ENCODE data around the gene CAP1.
A peak's percentile ranks its signal among the peaks of the same experiment; 100 is the strongest.

Gene CAP1

DNA sequence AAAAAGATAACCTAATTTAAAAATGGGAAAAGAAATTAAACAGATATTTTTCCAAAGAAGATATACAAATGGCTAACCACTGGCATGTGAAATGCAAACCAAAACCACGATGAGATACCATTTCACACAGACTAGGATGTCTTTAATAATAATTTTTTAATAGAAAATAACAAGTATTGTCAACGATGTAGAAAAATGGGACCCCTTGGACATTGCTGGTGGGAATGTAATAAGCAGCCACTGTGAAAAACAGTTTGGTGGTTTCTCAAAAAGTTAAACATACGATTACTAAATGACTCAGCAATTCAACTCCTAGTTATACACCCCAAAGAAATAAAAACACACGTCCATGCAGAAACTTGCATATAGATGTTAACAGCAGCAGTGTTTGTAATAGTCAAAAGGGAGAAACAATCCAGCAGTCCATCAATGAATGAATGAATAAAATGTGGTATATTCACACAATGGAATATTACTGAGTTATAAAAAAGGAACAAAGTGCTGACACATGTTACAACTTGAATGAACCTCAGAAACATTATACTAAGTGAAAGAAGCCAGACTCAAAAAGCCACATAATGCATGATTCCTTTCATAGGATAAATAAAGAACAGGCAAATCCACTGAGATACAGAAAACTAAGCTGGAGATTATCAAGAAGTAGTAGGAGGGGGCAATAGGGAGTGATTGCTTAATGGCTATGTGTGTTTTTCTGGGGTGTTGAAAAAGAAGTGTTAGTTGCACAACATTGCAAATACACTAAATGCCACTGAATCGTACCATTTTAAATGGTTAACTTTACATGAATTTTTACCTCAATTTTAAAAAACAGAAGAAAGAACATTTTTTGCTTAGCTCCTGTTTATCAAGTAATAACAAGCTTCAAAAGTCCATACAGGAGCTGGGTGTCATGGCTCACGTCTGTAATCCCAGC is 52.4 kb downstream of the CAP1 start:
- Mint-ChIP-seq H3K4me1 (peaks cover 26% of the 10 kb centered on the region), H3K27ac (no peak overlapping the region), H3K4me3 (no peak overlapping the region), H3K36me3 (peaks cover 40% of the 10 kb centered on the region), H3K9me3 (peaks cover 2% of the 10 kb centered on the region), H3K27me3 (no peaks in the 10 kb centered on the region)
- no peak for ATAC-seq

- no peak for ATAC-seq
- Mint-ChIP-seq H3K9me3 (peaks cover 2% of the 10 kb centered on the region), H3K27me3 (no peaks in the 10 kb centered on the region), H3K4me1 (peaks cover 26% of the 10 kb centered on the region), H3K36me3 (peaks cover 26% of the 10 kb centered on the region), H3K27ac (peak overlapping the region; percentile 89), H3K4me3 (no peak overlapping the region)
Observed at GRCh38 chr1:40094466-40095110, 54.1 kb downstream of the CAP1 start.

DNA sequence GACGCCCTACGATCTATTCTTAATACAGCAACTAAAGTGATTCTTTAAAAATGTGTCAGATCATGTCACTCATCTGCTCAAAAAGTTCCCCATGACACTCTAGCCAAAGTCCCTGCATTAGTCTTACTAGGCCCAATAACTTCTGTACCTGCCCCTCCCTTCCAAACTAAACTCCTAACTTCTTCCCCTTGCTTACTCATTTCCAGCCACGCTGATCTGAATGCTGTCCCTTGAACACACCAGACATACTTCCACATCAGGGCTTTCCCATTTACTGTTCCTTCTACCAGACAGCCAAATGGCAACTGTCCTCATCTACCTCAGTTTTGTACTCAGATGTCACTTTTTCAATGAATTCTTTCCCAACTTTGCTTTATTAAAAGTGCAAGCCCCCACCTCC is 55.3 kb downstream of the CAP1 start:
- Mint-ChIP-seq H3K36me3 (peaks cover 20% of the 10 kb centered on the region), H3K27ac (peak overlapping the region; percentile 89), H3K4me3 (peak overlapping the region; percentile 1), H3K27me3 (no peaks in the 10 kb centered on the region), H3K9me3 (peaks cover 2% of the 10 kb centered on the region), H3K4me1 (peaks cover 26% of the 10 kb centered on the region)
- no peak for ATAC-seq

DNA sequence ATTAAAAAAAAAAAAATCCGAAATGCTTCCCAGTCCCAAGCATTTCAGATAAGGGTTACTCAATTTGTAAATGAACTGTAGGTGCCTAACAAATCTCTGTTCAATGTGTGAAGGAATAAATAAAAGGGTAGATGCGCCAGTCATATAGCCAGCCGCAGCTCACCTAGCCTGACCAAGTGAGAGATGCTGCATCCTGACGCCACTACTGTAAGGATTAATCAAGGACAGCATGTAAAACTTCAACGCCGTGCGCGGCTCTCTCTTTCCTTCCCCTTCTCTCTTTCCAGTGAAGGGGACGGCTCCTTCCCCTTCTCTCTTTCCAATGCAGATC is 56.1 kb downstream of the CAP1 start:
- Mint-ChIP-seq H3K27ac (peak overlapping the region; percentile 89), H3K9me3 (peaks cover 2% of the 10 kb centered on the region), H3K4me3 (peak overlapping the region; percentile 84), H3K36me3 (peaks cover 16% of the 10 kb centered on the region), H3K4me1 (peaks cover 26% of the 10 kb centered on the region), H3K27me3 (no peaks in the 10 kb centered on the region)
- ATAC-seq, result peak; percentile 57

GRCh38 chr1:40096977-40097782 is 56.7 kb downstream of the CAP1 start, which contains the start of gene PPT1:
Gene PPT1, minus strand, starts transcription at chr1:40097252. Its CDS starts 14 bp downstream, at chr1:40097238.
- H3K27ac Mint-ChIP-seq, result peak within 1 kb of the TSS; percentile 89
- H3K27me3 Mint-ChIP-seq, result no peaks in the 10 kb centered on the region
- H3K4me1 Mint-ChIP-seq, result peaks cover 26% of the 10 kb centered on the region
- H3K36me3 Mint-ChIP-seq, result peaks cover 16% of the 10 kb centered on the region
- peaks cover 3% of the 10 kb centered on the region for H3K9me3 Mint-ChIP-seq
- H3K4me3 Mint-ChIP-seq, result peak within 1 kb of the TSS; percentile 84
- peak; percentile 95 for ATAC-seq

DNA sequence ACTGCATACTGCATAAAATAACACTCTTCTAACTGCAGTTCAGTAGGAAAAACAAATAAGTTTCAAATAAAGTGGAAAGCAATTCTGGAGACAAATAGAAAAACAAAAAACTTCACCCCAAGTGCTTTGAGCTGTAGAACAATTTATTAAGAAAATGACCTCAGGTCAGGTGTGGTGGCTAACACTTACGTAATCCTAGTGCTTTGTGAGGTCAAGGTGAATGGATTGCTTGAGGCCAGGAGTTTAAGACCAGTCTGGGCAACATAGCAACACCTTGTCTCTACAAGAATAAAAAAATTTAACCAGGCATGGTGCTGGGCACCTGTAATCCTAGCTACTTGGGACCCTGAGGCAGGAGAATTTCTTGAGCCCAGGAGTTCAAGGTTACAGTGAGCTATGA is 61.5 kb downstream of the CAP1 start:
- no peak overlapping the region for H3K4me3 Mint-ChIP-seq
- H3K9me3 Mint-ChIP-seq, result peaks cover 3% of the 10 kb centered on the region
- peaks cover 6% of the 10 kb centered on the region for H3K4me1 Mint-ChIP-seq

GRCh38 chr1:40102896-40103295 is 62.4 kb downstream of the CAP1 start:
- Mint-ChIP-seq H3K27ac (no peak overlapping the region), H3K9me3 (peaks cover 3% of the 10 kb centered on the region), H3K4me3 (no peak overlapping the region), H3K27me3 (peaks cover 8% of the 10 kb centered on the region), H3K36me3 (peaks cover 5% of the 10 kb centered on the region), H3K4me1 (no peaks in the 10 kb centered on the region)
- no peak for ATAC-seq

More for the DNA sequence above, 61.5 kb downstream of the CAP1 start:
- no peak overlapping the region for H3K27ac Mint-ChIP-seq
- no peaks in the 10 kb centered on the region for H3K27me3 Mint-ChIP-seq
- no peak for ATAC-seq
- H3K36me3 Mint-ChIP-seq, result peaks cover 5% of the 10 kb centered on the region

DNA sequence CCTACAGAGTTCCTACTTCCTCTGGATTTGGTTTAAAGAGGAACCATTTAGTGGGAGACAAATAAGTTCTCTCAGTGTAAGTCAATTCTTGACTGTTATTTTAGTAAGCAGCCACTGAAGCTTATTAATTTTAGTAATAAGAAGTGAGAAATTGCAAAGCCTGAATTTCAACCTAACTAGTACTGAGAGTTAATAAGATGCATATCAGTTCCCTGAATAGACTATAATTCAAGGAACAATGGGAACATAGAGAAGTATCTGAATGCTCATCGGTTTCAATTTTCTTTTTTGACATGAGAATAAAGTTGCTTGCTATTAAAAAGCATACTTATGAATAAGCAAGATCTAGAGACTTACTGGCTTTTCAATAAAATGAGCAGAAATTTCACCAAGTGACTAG is 64.5 kb downstream of the CAP1 start:
- H3K9me3 Mint-ChIP-seq, result peaks cover 3% of the 10 kb centered on the region
- peaks cover 5% of the 10 kb centered on the region for H3K36me3 Mint-ChIP-seq
- H3K4me1 Mint-ChIP-seq, result no peaks in the 10 kb centered on the region
- H3K4me3 Mint-ChIP-seq, result no peak overlapping the region
- no peak overlapping the region for H3K27ac Mint-ChIP-seq
- ATAC-seq, result no peak
- peaks cover 27% of the 10 kb centered on the region for H3K27me3 Mint-ChIP-seq

DNA sequence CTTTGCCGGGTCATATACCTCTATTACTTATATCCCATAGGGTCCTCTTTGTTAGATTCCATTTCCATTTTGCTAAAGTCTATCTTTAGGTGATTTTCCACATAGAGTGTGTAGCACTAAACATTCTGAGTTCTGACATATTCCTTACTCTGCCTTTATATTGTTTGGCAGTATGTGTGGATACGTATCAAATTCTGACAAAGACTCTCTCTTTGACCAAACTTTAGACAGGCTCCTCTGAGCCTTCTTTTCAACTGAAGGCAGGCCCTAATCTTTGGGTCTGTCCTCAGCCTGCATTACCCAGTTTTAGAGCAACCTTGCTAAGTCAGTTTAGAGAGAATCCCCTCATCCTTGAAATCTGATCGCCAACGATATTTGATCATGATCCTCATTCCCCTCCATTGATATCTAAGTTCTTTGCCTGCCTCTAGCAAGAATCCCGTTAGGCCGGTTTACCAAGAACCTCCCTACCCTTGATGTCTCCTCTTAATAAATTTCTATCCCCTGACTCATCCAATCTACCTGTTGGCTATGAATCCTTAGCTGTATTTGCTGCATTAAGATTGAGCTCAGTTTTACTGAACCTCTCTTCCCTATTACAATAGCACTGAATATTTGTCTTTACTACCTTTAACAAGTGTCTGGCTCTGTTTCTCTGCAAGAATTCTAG is 66.9 kb downstream of the CAP1 start:
- H3K27ac Mint-ChIP-seq, result no peak overlapping the region
- H3K4me3 Mint-ChIP-seq, result no peak overlapping the region
- H3K36me3 Mint-ChIP-seq, result peaks cover 21% of the 10 kb centered on the region
- peaks cover 50% of the 10 kb centered on the region for H3K27me3 Mint-ChIP-seq
- no peaks in the 10 kb centered on the region for H3K4me1 Mint-ChIP-seq
- ATAC-seq, result no peak
- peaks cover 12% of the 10 kb centered on the region for H3K9me3 Mint-ChIP-seq

GRCh38 chr1:40110389-40110788 is 69.9 kb downstream of the CAP1 start:
- peaks cover 51% of the 10 kb centered on the region for H3K27me3 Mint-ChIP-seq
- peaks cover 18% of the 10 kb centered on the region for H3K36me3 Mint-ChIP-seq
- no peaks in the 10 kb centered on the region for H3K4me1 Mint-ChIP-seq
- no peak overlapping the region for H3K27ac Mint-ChIP-seq
- H3K4me3 Mint-ChIP-seq, result no peak overlapping the region
- H3K9me3 Mint-ChIP-seq, result peaks cover 18% of the 10 kb centered on the region
- no peak for ATAC-seq

- peaks cover 18% of the 10 kb centered on the region for H3K36me3 Mint-ChIP-seq
- H3K9me3 Mint-ChIP-seq, result peaks cover 18% of the 10 kb centered on the region
- peaks cover 31% of the 10 kb centered on the region for H3K27me3 Mint-ChIP-seq
- H3K27ac Mint-ChIP-seq, result no peak overlapping the region
- no peak for ATAC-seq
- H3K4me1 Mint-ChIP-seq, result no peaks in the 10 kb centered on the region
- H3K4me3 Mint-ChIP-seq, result no peak overlapping the region
Observed at GRCh38 chr1:40114400-40114799, 73.9 kb downstream of the CAP1 start.

- no peak for ATAC-seq
- H3K36me3 Mint-ChIP-seq, result no peaks in the 10 kb centered on the region
- no peak overlapping the region for H3K4me3 Mint-ChIP-seq
- peaks cover 10% of the 10 kb centered on the region for H3K27me3 Mint-ChIP-seq
- H3K27ac Mint-ChIP-seq, result no peak overlapping the region
- H3K4me1 Mint-ChIP-seq, result no peaks in the 10 kb centered on the region
- H3K9me3 Mint-ChIP-seq, result no peaks in the 10 kb centered on the region
Observed at GRCh38 chr1:40120128-40120527, 79.6 kb downstream of the CAP1 start.

All from stimulated activated memory B cell treated with anti-CD40 and anti-IgM and Interleukin-4, amounts not matched to agents 10 μg/mL and 1 μg/mL and 100 μg/mL, for 72 hours (primary cell).